Measurements from ENCODE around the gene CKAP2.

GRCh38 chr13:52461265-52461664, 6.0 kb downstream of the CKAP2 start:
- no peak for TF ChIP-seq POLR2AphosphoS5 (IDR thresholded peaks at IDR 0.05)
- no peak for TF ChIP-seq CTCF (IDR thresholded peaks at IDR 0.05 in 8 of 11, conservative IDR thresholded peaks at IDR 0.05 in 3 of 11)
